Body of pancreas (tissue), 4 donors: Measurements from ENCODE around the gene SMG7.

Source experiments
- CTCF ChIP-seq, 7 experiments: fragments of 450-650 bp in 4 of 7; fragments of 200-600 bp in 3 of 7; sonication (generic) in 3 of 7; IDR thresholded peaks; one replicate each; pipeline ENCODE4 v1.5.1; 2016 to 2019; ENCODE audit warnings: antibody characterized with exemption in 7 of 7
- POLR2A ChIP-seq, 3 donors: fragments of 450-650 bp; IDR thresholded peaks; one replicate each; pipeline ENCODE4 v1.6.1; 2016; ENCODE audit warnings: antibody characterized with exemption in 3 of 3, mild to moderate bottlenecking in 2 of 3

- TF ChIP-seq CTCF (IDR thresholded peaks at IDR 0.05) (no peak), POLR2A (IDR thresholded peaks at IDR 0.05) (no peak)
These were observed 24.9 kb downstream of the SMG7 start for GRCh38 chr1:183497218-183497617.
